Colonic mucosa (tissue), 4 donors: ENCODE results near the gene FUT8. TPM values are rescaled to one million over a fixed set of nuclear protein-coding genes. Genes with fewer than 3 reads are reported as not detected.

Experiments used
- DNase-seq: peaks from one replicate; pipeline ENCODE4 v3.0.0-alpha.2; 2020
- H3K27ac ChIP-seq: fragments of 200-600 bp; one replicate; pipeline ENCODE4 v1.8.0; 2021
- H3K27me3 ChIP-seq: fragments of 200-600 bp; one replicate; pipeline ENCODE4 v1.8.0; 2021
- H3K36me3 ChIP-seq: fragments of 200-600 bp; one replicate; pipeline ENCODE4 v1.8.0; 2021
- H3K4me1 ChIP-seq: fragments of 200-600 bp; one replicate; pipeline ENCODE4 v1.8.0; 2021; ENCODE audit warnings: mild to moderate bottlenecking
- H3K4me3 ChIP-seq: fragments of 200-600 bp; one replicate; pipeline ENCODE4 v1.8.0; 2021
- H3K9ac ChIP-seq, 2 donors: one replicate each; pipeline ENCODE4 v1.7.0; 2013; ENCODE audit warnings: control low read depth in 2 of 2, low read depth in 2 of 2, low read length in 2 of 2
- H3K9me3 ChIP-seq: fragments of 200-600 bp; one replicate; pipeline ENCODE4 v1.8.0; 2021
- intact Hi-C: fragments of 100-400 bp; cut with DNase I; formaldehyde crosslinking; loops from one replicate; pipeline ENCODE4 v1.14.1; 2022
- total RNA-seq, 2 donors: library from RNA; stranded (reverse); fragmentation: NEBNext Ultra II Directional in 1 of 2; extraction: Animal tissue kit (Norgen Biotek cat#: 25700) in 1 of 2; gene quantifications; one replicate each; pipeline ENCODE4 v1.2.1, GENCODE V29; 2021
- TF ChIP-seq, protein P1 (sequence below): fragments of 200-600 bp; IDR thresholded peaks from one replicate; pipeline ENCODE4 v1.8.0; 2022; ENCODE audit warnings: antibody characterized with exemption, mild to moderate bottlenecking
- donor health status: healthy.
- donor health status: DM: no; HTN: no; CAD: no.
- donor health status: DM: no; HTN: no; CAD: no.

Gene FUT8
- total RNA-seq, 2 donors from 2014 or later: 28.8 to 37.2 TPM

DNA sequence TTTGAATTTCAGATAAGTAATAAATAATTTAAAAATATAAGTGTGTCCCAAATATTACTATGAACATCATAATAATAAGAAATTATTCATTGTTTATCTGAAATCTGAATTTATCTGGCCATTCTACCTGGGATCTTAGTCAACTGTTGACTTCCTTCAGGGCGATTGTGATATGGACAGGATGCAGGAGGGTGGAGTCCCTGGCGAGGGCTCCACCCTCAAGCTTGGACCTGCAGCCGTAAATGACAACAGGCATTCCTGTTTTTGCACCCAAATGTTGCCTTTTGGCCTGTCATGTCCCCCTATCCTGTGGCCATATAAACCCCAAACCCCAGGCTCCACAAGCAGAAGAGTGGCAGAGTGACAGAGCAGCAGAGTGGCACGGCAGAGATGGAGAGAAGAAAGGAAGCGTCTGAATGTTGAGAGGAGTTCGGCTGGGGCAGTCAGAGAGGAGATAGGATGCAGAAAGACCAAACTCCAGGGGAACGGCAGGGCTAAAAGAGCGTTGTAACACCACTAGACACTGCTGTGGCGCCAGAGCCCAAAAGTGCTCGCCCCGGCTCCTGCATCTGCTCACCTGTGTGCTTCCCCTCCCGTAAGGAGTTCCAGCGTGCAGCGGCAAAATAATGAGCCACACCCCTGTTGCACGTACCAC, 39.4 kb upstream of the FUT8 start:
- no peaks in the 10 kb centered on the region for H3K36me3 ChIP-seq
- TF ChIP-seq, protein P1, sequence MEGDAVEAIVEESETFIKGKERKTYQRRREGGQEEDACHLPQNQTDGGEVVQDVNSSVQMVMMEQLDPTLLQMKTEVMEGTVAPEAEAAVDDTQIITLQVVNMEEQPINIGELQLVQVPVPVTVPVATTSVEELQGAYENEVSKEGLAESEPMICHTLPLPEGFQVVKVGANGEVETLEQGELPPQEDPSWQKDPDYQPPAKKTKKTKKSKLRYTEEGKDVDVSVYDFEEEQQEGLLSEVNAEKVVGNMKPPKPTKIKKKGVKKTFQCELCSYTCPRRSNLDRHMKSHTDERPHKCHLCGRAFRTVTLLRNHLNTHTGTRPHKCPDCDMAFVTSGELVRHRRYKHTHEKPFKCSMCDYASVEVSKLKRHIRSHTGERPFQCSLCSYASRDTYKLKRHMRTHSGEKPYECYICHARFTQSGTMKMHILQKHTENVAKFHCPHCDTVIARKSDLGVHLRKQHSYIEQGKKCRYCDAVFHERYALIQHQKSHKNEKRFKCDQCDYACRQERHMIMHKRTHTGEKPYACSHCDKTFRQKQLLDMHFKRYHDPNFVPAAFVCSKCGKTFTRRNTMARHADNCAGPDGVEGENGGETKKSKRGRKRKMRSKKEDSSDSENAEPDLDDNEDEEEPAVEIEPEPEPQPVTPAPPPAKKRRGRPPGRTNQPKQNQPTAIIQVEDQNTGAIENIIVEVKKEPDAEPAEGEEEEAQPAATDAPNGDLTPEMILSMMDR: no peak
- H3K27me3 ChIP-seq: no peaks in the 10 kb centered on the region
- intact Hi-C loops: no loop called here
- no peak overlapping the region for H3K9ac ChIP-seq
- H3K4me3 ChIP-seq: no peak overlapping the region
- H3K27ac ChIP-seq: no peak overlapping the region
- no peaks in the 10 kb centered on the region for H3K4me1 ChIP-seq
- H3K9me3 ChIP-seq: no peaks in the 10 kb centered on the region
- DNase-seq: no peak

GRCh38 chr14:65373671-65374039, 38.9 kb upstream of the FUT8 start:
- Histone ChIP-seq H3K9me3 (no peaks in the 10 kb centered on the region), H3K27ac (no peak overlapping the region), H3K4me1 (no peaks in the 10 kb centered on the region), H3K4me3 (no peak overlapping the region), H3K36me3 (no peaks in the 10 kb centered on the region), H3K27me3 (no peaks in the 10 kb centered on the region), H3K9ac (no peak overlapping the region)
- TF ChIP-seq, protein P1: no peak
- no peak for DNase-seq
- intact Hi-C loops: no loop called here

GRCh38 chr14:65377576-65377975, 35.0 kb upstream of the FUT8 start:
- DNase-seq: no peak
- H3K4me1 ChIP-seq: no peaks in the 10 kb centered on the region
- H3K4me3 ChIP-seq: no peak overlapping the region
- no peaks in the 10 kb centered on the region for H3K9me3 ChIP-seq
- H3K27me3 ChIP-seq: no peaks in the 10 kb centered on the region
- intact Hi-C loops: no loop called here
- no peaks in the 10 kb centered on the region for H3K36me3 ChIP-seq
- TF ChIP-seq, protein P1: no peak
- H3K27ac ChIP-seq: no peak overlapping the region
- no peak overlapping the region for H3K9ac ChIP-seq

DNA sequence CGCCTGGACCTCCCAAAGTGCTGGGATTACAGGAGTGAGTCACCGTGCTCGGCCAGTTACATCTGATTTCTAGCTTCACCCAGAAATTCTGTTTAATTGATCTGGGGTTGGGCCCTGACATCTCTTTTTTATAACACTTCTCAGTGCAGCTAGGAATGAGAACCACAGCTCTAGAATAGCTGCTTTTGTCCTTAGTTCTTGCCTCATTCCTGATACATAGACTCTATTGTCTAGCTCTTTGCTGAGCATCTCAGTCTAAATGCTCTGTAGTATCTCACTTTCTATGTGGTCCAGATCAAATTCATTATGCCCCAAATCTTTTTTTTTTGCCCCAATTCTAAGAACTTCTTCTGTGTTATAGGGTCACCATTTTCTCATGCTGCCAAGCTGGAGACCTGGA, 29.9 kb upstream of the FUT8 start:
- Histone ChIP-seq H3K27me3 (no peaks in the 10 kb centered on the region), H3K9ac (no peak overlapping the region), H3K4me1 (no peaks in the 10 kb centered on the region), H3K36me3 (no peaks in the 10 kb centered on the region), H3K9me3 (no peaks in the 10 kb centered on the region), H3K27ac (no peak overlapping the region), H3K4me3 (no peak overlapping the region)
- intact Hi-C loops: no loop called here
- TF ChIP-seq, protein P1: no peak
- DNase-seq: no peak

DNA sequence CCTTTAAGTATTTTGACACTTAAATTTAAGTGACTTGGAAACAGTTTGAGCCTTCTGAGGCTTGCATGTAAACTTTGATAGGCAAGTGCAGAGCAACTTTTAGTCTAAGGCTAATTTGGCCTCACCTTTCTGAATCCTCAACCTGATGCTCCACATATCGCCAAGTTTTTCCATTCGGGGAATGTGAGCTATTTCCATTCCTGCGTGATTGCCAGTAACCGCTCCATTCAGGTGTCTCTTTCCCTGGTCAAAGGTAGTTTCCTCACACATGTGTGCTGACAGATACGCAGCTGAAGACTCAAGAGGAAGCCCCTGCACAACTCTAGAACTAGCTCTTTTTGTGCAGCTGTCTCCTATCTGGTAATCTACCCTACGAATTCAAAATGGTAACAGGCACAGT, 25.4 kb upstream of the FUT8 start:
- Histone ChIP-seq H3K4me1 (no peaks in the 10 kb centered on the region), H3K27ac (no peak overlapping the region), H3K36me3 (no peaks in the 10 kb centered on the region), H3K9me3 (no peaks in the 10 kb centered on the region), H3K9ac (no peak overlapping the region), H3K4me3 (no peak overlapping the region), H3K27me3 (no peaks in the 10 kb centered on the region)
- DNase-seq: no peak
- intact Hi-C loops: no loop called here
- TF ChIP-seq, protein P1: no peak
